ENCODE measurements around the gene PRTN3.
A peak's percentile ranks its signal among the peaks of the same experiment; 100 is the strongest.

The PRTN3 gene

DNA sequence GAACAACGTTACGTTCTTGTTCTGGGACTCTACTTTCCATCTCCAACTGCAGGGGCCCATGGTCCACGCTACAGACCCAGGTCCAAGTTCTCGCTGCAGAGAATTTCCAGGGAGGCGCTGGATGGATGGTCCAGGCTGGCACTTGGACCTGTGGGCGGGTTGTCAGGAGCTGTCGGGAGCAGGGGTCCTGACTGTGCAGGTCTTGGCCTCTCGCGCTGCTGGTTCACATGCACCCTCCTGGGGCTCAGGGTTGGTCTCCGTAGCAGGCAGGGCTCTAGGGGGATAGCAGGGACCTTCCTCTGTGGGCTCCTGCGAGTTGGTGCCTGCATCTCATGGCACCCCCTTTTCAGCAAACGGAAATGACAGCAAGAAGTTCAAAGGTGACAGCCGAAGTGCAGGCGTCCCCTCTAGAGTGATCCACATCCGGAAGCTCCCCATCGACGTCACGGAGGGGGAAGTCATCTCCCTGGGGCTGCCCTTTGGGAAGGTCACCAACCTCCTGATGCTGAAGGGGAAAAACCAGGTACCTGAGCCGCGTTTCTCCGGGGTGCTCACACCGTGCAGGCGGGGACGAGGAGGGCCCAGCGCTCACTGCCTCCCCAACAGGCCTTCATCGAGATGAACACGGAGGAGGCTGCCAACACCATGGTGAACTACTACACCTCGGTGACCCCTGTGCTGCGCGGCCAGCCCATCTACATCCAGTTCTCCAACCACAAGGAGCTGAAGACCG is 36.9 kb upstream of the PRTN3 start:
- TF ChIP-seq REST (IDR thresholded peaks at IDR 0.05; ENCODE audit: insufficient read depth in 1 of 2, low read depth in 2 of 2, low read length in 2 of 2) (no peak), POLR2AphosphoS5 (IDR thresholded peaks at IDR 0.05; ENCODE audit: low read depth, low read length) (no peak), SIN3A (IDR thresholded peaks at IDR 0.05; ENCODE audit: borderline replicate concordance, insufficient read depth, low read length) (no peak), TAF1 (IDR thresholded peaks at IDR 0.05; ENCODE audit: borderline replicate concordance, insufficient read depth, low read length) (no peak), FOXP2 (optimal IDR thresholded peaks at IDR 0.05; ENCODE audit: borderline replicate concordance, extremely low read depth, extremely low read length, insufficient read depth) (no peak)

GRCh38 chr19:804419-805165 is 36.2 kb upstream of the PRTN3 start:
- TF ChIP-seq TAF1 (IDR thresholded peaks at IDR 0.05; ENCODE audit: borderline replicate concordance, insufficient read depth, low read length): no peak
- TF ChIP-seq POLR2AphosphoS5 (IDR thresholded peaks at IDR 0.05; ENCODE audit: low read depth, low read length): no peak
- TF ChIP-seq SIN3A (IDR thresholded peaks at IDR 0.05; ENCODE audit: borderline replicate concordance, insufficient read depth, low read length): no peak
- TF ChIP-seq FOXP2 (optimal IDR thresholded peaks at IDR 0.05; ENCODE audit: borderline replicate concordance, extremely low read depth, extremely low read length, insufficient read depth): no peak
- TF ChIP-seq REST (IDR thresholded peaks at IDR 0.05; ENCODE audit: insufficient read depth in 1 of 2, low read depth in 2 of 2, low read length in 2 of 2): no peak

DNA sequence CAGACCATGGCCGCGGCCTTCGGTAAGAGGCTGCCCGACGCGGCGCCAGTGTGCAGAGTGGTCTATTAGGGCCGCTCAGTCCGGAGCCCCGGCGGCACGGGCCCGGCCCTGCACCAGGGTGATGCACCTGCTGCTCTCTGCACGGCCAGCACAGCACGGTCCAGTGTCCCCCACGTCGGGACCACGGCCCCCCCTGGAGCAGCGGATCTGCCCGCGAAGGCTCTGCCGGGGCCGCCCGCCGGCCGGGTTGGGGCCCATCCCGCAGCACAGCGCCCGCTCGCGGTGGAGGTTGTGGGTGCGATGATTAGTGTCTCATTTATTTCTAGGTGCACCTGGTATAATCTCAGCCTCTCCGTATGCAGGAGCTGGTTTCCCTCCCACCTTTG is 35.6 kb upstream of the PRTN3 start:
- TF ChIP-seq TAF1 (IDR thresholded peaks at IDR 0.05; ENCODE audit: borderline replicate concordance, insufficient read depth, low read length) (no peak), REST (IDR thresholded peaks at IDR 0.05; ENCODE audit: insufficient read depth in 1 of 2, low read depth in 2 of 2, low read length in 2 of 2) (no peak), SIN3A (IDR thresholded peaks at IDR 0.05; ENCODE audit: borderline replicate concordance, insufficient read depth, low read length) (no peak), POLR2AphosphoS5 (IDR thresholded peaks at IDR 0.05; ENCODE audit: low read depth, low read length) (peak; percentile 43; the same call in 1 of the 2 replicates), FOXP2 (optimal IDR thresholded peaks at IDR 0.05; ENCODE audit: borderline replicate concordance, extremely low read depth, extremely low read length, insufficient read depth) (no peak)

- TF ChIP-seq FOXP2 (optimal IDR thresholded peaks at IDR 0.05; ENCODE audit: borderline replicate concordance, extremely low read depth, extremely low read length, insufficient read depth) (no peak), TAF1 (IDR thresholded peaks at IDR 0.05; ENCODE audit: borderline replicate concordance, insufficient read depth, low read length) (no peak), POLR2AphosphoS5 (IDR thresholded peaks at IDR 0.05; ENCODE audit: low read depth, low read length) (no peak), SIN3A (IDR thresholded peaks at IDR 0.05; ENCODE audit: borderline replicate concordance, insufficient read depth, low read length) (no peak), REST (IDR thresholded peaks at IDR 0.05; ENCODE audit: insufficient read depth in 1 of 2, low read depth in 2 of 2, low read length in 2 of 2) (no peak)
Measured at GRCh38 chr19:805600-806550, 34.9 kb upstream of the PRTN3 start.
